Hippocampal formation (tissue), 2 donors: ENCODE results near the gene ZFHX3.

Experiments
- DNase-seq, 2 donors: peaks; one replicate each; lab custom pipeline; 2025; lab: John Stamatoyannopoulos, UW

ZFHX3 gene

DNA sequence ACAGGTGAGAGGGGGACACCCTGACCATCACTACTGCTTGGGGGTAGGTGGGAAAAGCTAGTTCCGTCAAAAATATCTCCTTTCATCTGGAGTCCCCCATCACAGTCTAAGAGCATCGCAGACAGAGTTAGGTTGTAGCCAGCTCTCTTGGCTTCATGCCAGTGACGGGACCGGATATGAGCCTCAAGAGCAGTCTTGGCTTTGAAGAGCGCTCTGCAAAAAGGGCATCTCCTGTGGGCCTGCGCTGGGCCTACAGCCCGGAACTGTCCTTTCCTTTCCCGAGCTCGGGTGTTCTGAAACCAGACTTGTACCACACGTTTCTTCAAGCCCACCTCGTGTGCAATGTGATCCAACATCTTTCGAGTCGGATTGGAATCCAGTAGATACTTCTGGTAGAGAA lies 253.6 kb downstream of the ZFHX3 start:
- no peak for DNase-seq

DNA sequence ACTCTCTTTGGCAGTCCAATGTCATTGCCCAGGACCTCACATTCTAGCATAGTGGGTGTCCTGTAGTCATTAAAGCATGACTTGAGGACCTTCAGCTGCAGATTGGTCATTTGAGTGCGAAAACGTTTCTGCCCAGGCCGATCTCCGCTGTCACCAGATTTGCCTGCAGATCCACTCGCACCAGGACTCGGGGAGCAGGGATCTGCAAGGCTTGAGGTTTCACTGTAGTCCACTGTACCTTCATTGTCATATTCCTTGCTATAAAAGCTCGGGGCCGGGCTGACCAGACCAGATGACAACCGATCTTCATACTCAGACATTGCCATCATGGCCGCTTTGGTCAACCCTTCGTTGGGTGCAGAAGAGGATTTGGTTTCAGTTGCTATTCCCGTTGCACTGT lies 254.2 kb downstream of the ZFHX3 start:
- no peak for DNase-seq

DNA sequence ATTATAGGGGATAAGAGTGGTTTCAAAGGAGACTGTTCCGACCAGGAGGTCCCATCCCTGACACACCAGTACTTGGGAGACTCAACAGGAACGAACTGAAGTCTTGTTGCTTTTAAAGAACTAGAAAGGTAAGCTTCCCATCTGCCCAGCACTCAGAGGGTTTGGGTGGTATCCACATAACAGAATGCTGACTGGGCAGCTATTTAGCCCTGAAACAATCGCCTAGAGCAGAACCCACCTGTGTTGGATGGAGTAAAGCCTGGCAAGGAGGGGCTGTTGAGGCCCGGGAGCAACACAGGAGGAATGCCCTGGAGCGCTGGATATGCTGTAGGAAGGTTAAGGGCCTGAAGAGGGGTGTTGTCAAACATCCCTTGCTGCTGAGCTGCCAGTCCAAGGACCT lies 254.9 kb downstream of the ZFHX3 start:
- no peak for DNase-seq

DNA sequence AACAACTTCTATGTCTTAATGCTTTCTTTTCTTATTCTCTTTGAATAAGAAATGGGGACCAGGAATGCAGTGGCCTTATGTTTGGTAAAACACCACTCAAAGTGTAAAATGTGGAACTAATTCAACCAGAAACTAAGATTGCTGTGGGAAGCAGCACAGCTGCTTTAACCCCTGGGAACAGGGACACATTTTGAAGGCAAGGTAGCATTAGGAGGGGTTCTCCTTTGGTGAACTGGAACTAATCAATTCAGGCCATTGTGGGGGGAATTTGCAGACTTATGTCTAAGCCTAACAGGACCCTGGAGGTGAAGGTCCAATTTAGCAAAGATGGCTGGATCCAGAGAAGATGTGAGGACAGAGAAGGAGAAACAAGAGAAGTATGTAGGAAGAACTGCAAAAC lies 256.1 kb downstream of the ZFHX3 start:
- DNase-seq: no peak

DNA sequence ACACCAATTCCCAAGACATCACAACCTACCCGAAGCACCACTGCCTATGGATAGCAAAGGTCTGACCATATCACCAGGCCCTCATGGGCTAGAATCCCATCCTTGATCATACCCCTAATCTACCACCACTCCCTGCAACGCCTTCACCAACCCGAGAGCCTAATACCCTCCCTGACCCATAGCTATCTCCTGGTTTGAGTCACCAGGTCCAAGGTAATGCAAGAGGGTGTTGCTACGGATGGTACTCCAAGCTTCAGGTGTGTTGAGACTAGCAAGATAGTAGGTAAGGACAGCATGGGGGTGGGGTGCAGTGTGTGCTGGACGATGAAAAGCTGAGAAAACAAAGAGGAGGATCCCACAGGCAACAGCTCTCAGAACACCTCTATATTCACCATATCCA lies 258.0 kb downstream of the ZFHX3 start:
- no peak for DNase-seq

DNA sequence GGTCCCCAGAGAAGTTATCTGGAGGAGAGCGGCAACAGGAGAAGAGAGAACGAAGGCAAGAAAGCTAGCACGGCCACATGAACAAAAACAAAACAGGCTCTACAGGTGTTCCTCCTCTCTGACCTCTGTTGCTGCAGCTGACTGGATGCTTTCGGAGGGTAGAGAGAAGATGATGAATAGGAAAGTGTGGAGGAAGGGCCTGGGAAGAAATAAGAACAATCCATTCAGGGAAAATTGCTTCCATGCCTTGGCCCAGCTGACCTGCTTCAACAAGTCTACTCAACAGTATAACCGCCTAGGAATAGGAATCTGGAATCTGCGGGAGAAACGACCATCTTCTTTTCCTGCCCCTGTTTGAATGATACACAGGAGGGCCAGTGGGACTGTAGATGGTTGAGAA lies 258.5 kb downstream of the ZFHX3 start:
- no peak for DNase-seq

DNA sequence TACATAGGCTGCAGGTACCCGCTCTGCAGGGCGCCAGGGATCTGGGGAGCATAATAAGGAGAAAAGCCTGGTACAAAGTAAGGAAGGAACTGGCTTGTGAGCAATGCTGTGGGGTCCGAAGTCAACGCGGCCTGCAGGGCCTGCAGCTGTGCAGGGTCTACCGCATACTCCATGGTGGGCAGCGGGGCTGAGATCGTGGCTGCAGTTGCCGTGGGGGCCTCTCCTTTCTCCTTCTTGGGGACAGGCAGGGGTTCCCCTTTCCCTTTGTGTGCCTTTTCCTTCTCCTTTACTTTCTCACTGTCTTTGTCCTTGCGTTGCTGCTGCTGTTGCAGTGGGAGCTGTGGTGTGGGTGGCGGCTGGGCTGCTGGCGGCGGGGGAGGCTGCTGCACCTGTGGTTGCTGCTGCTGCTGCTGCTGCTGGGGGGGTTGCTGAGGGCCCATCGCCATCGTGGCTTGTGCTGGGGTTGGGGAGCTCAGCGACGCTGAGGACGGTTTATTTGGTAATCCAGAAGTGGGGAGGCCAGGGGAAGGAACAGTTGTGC lies 259.6 kb downstream of the ZFHX3 start:
- DNase-seq: no peak

DNA sequence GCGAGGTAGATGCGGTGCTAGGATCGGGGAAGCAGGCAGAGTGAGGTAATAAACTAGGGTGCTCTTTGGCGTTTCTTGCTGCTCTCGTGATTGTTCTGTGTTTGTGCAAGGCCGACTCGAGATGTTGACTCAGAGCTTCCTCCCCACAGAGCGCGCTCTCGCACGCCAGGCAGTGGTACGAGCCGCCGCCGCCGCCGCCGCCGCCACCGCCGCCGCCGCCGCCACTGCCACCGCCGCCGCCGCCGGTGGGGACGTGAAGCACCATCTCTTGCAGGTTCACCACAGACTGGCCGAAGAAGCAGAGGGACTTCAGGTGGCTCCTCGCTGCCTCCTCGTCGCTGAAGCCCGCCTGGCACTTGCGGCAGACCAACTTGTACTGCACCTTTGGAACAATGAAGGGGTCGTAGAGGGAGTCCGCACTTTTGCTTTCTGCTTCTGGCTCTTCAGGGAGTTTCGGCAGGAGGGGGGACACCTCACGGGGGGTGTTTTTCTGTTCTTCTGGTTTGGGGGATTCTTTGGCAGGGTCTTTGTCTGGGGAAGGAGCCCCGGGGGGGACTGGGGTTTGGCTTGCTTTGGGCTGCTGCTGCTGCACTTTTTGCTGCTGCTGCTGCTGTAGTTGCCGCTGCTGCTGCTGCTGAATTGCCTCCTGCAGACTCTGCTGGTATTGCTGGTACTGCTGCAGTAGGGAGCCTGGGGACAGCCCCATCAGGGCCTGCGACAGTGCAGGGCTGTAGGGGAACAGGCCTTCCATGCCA lies 260.2 kb downstream of the ZFHX3 start:
- DNase-seq: peak; percentile 15 to 53

DNA sequence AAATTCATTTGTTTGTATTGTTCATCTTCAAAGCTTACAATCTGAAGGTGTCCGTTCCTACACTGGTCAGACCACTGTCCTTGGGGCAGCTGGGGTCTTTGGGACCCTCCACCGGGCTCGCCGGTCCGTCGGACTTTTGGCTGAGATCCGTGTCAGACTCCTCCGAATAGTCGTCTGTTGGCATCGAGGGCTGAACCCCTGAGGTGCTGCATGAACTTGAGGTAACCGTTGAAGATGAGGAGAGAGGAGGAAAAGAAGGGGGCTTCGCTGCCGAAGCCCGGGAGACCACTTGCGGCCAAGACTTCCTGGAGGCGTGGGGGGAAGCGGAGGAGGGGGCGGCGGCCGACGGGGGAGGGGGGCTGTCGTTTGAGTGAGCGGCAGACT lies 260.8 kb downstream of the ZFHX3 start:
- peak in 1 of 2 donors; percentile 53 for DNase-seq

DNA sequence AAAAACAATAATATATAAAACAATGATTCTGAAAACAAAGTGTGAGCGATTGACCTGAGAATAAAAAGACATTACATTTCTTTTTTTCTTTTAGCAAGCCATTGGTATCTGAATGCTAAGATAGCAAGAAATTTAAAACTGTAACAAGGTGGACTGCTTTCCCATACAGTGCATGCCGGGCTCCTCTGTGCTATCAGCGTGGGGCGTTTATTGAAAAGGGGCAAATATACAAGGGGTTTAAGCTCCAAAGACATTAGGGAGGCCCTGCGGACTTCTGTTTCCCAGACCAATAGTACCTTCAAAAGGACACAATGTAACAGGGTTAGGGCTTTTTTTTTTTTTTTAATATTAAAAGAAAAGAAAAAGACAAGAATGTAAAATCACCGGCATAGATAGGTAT lies 261.3 kb downstream of the ZFHX3 start:
- no peak for DNase-seq

DNA sequence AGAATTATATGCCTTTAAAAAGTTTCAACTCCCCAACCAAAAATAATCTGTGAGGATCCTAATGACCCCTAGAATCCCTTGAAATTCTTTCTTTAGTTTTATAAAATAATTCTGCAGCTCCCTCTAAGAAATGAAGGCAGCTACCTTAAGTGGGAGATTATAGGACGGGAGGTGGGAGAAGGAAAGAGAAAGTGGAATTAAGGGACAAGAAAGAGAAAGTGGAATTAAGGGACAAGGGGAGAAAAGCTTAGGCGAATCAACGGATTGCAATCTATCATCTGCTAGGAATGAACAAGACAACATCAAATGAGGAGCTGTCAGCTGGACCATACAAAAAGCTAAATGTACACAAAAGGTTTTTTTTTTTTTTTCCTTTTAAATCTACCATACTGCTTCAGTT lies 262.0 kb downstream of the ZFHX3 start:
- no peak for DNase-seq

DNA sequence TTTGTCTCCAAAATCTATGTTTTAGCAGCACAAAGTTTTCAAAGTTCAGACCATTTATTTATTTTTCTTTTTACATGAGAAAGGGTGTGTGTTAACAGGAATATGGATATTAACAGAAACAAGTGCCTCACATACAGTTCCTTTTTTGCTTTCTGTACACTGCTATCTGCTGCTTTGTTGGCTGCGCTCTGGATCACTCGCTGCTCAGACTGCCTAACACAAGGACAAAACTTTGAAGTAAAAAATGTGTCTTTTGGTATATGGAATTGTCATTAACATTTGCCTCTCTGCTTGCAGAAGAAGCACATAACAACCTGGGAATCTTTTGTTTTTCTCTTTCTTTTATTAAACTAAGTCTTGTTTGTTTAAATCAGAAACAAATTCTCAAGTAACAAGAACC lies 262.8 kb downstream of the ZFHX3 start:
- no peak for DNase-seq

DNA sequence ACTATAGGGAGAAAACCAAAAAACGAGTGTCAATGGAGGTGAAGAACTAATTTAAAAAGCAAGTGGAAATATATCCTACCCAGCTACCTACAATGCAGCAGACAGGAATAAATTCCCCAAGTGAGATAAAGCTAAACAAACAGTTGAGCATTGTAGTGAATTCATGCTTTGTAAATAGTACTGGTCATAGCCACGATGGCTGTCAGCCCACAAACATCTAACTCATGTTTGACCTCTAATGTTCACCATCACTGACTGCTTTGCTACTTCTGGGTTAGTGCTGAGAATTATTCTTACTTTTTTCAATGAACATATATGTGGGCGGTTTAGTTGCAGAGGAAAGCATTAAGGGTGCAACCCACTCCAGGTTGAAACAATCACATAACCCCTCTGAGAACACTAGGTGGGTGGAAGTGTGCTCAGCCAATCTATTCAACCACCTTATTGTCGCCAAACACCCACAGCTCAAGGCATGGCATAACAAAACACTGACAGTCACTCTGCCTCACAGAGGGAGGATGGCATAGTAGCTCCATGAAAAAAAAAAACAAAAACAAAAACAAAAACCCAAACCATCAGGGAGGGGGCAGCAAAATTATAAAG lies 264.1 kb downstream of the ZFHX3 start:
- DNase-seq: no peak

DNA sequence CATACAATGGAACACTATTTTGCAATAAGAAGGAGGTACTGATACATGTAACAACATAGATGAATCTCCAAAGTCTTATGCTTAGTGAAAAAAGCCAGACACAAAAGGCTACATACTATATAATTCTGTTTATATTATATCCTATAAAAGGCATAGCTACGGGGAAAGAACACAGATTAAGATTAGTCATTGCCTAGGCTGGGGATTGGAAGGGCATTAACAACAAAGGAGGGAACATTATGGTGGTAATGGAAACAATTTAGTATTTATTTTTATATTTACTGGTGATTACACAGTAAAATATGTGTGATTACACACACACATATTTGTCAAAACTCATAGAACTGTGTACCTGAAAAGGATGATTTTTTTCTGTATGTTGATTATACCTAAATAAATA lies 278.1 kb downstream of the ZFHX3 start:
- DNase-seq: no peak

DNA sequence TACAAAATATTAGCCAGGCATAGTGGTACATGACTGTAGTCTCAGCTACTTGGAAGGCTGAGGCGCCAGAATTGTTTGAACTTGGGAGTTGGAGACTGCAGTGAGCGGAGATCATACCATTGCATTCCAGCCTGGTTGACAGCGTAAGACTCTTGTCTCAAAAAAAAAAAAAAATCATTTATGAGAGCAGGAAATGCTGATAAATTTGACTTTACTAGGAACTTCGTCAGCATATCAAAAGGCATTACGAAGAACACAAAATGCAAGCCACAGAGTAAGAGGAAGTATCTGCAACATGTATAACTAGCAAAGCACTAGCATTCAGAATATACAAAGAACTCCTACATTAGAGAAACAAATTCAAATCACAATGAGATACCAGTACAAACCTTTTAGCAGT lies 279.3 kb downstream of the ZFHX3 start:
- no peak for DNase-seq

DNA sequence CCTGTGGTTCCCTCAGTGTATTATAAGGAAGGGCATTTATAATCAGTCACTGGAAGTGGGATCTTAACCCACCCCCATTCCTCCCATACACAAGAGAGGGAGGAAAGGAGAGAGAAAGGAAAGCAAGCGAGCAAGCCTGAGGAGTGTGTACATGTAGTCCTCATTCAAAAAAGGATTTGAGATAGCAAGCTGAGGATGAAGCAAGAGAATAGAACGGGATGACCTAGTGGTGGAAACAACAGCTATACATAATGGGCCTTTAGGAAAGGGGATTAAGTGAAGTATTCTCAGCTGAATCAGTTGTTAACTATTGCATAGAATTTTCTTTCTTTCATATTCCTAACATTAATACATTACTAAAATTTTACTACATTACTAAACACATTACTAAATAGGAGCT lies 281.4 kb downstream of the ZFHX3 start:
- DNase-seq: no peak

DNA sequence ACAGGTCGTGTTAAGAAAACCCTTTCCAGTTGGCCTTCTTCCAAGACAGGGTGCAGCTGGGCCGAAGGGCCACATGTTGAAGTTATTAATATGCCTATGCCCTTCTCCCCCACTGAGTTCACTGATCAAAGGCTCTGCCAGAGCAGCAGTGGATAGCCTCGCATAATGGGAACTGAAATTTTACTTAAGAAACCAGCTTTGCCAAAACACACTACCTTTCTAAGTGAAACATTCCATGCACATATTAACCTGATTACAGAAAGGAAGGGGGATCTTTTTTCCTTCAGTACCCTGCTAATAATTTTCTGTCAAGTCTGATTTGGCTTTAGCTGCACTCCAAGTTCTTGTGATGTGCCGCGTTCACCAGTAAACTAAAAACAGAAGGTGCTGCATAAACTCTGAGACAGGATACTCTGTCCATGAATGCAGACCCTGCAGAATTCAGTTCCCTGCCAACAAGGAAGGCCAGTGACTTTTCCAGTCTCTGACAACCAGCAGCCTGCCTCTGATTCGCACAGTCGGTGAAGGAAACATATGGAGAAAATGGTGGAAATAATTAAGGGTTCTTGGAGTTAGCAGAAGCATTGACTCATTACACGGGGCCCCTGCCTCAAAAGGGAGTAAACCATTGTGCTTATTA lies 283.8 kb downstream of the ZFHX3 start:
- no peak for DNase-seq

DNA sequence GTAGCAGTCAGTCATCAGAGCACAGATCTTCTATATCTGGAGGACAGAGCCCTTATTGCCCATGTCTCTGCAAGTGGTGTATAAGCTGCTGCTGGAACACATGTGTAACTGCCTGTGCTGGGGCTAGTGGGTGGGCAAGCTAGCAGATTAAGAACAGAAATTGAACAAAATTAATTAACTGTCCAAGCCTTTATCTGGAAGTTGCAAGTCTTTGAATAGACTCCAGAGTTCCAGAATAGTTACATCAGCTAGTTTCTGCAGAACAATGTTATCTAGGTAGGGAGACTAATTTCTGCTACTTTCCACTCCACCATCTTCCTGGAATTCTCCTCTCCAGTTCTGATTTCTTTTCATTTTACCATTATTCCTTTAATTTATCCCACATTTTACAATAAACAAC lies 287.3 kb downstream of the ZFHX3 start:
- no peak for DNase-seq

DNA sequence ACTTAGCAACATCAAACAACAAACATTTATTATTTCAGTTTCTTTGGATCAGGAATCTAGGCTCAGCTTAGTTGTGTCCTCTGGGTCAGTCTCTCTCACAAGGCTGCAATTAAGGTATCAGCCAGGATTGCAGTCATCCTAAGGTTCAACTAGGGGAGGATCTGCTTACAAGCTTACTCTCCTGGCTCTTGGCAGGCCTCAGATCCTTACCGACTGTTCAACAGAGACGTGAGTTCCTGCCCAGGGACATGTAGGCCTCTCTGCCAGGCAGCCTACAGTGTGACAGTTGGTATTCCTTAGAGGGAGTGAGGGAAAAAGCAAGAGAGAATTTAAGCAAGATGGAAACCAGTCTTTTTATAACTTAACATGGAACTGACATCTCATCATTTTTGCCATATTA lies 294.0 kb downstream of the ZFHX3 start:
- no peak for DNase-seq

DNA sequence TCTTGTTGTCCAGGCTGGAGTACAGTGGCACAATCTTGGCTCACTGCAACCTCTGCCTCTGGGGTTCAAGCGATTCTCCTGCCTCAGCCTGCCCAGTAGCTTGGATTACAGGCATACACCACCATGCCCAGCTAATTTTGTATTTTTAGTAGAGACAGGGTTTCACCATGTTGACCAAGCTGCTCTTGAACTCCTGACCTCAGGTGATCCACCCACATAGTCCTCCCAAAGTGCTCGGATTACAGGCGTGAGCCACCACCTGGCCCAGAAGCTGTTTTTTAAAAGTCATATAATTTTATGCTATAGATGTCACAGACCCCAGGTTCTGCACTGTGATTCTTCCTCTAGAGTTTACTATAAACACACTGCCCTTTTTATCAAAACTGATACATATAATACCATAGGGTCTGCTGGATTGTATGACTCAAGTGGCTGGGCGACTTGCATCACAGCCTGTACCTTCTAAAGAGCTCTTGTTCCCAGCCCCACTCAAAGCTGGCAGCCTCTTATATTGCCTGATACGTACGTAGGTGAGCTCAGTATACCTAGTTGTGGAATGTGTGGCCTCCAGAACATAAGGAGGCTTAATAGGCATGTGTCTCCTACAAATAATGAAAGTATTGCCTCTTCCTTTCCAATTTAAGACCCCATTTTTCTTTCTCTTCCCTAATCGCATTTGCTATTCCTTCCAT lies 295.8 kb downstream of the ZFHX3 start:
- DNase-seq: no peak

DNA sequence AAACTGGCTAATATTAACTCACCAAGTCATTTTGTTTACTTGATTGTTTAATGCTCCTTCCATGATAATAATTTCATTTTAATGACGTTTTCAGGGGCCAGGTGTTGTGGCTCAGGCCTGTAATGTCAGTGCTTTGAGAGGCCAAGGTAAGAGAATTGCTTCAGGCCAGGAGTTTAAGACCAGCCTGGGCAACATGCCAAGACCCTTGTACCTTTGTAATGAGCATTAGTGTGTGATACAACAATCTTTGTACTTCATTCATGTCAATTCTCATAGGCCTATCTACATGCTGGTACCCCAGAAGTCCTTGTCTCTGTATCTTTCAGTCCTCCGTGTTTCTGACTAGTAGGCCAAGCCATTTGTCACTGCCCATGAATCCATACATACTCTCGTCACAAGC lies 296.9 kb downstream of the ZFHX3 start:
- no peak for DNase-seq

DNA sequence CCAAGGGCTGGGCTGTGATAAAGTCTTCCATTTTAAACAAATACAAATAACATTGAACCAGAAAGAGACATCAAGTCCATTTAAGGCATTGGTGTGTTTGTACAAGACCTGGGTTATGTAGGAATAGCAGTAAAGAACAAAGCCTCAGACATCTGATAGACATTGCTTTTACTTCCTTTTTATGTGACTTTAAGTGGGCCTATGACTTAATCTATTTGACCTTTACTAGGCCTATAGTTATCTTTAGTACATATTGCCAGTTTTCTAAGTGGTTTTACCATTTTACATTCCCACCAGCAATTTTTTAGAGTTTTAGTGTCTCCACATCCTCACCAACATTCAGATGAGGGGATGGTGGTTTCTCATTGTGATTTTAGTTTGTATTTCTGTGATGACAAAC lies 298.8 kb downstream of the ZFHX3 start:
- DNase-seq: no peak
